Skeletal muscle tissue (tissue), 4 donors: Measurements from ENCODE around the gene ZFYVE27. TPM values are rescaled to one million over a fixed set of nuclear protein-coding genes. Genes with fewer than 3 reads are reported as not detected.

ENCODE experiments used
- H3K27ac ChIP-seq: one replicate; pipeline ENCODE4 v1.7.0; 2013; ENCODE audit warnings: mild to moderate bottlenecking, low read depth, low read length, inconsistent platforms
- H3K27me3 ChIP-seq, 3 donors: one replicate each; pipeline ENCODE4 v1.7.0; 2013; ENCODE audit warnings: low read length in 3 of 3; ENCODE audit not compliant: control insufficient read depth in 3 of 3, insufficient read depth in 3 of 3
- H3K36me3 ChIP-seq, 3 donors: one replicate each; pipeline ENCODE4 v1.7.0; 2013; ENCODE audit warnings: low read length in 3 of 3; ENCODE audit not compliant: control insufficient read depth in 3 of 3, insufficient read depth in 3 of 3
- H3K4me1 ChIP-seq, 3 donors: one replicate each; pipeline ENCODE4 v1.7.0; 2013; ENCODE audit warnings: low read length in 3 of 3, mild to moderate bottlenecking in 3 of 3; ENCODE audit not compliant: control insufficient read depth in 3 of 3, insufficient read depth in 3 of 3
- H3K4me3 ChIP-seq, 3 donors: one replicate each; pipeline ENCODE4 v1.7.0; 2013; ENCODE audit warnings: low read length in 3 of 3
- H3K9ac ChIP-seq, 3 donors: one replicate each; pipeline ENCODE4 v1.7.0; 2013; ENCODE audit warnings: low read length in 3 of 3, mild to moderate bottlenecking in 3 of 3, moderate library complexity in 2 of 3, low read depth in 1 of 3
- H3K9me3 ChIP-seq, 3 donors: one replicate each; pipeline ENCODE4 v1.7.0; 2013; ENCODE audit warnings: low read length in 3 of 3; ENCODE audit not compliant: control insufficient read depth in 3 of 3
- total RNA-seq: library from RNA; depleted of rRNA; stranded (reverse); fragments of >200 nt; gene quantifications from one replicate; pipeline ENCODE4 v1.2.3, GENCODE V29; 2014
- donor health status: Osteomylitis.

Gene ZFYVE27
- total RNA-seq, 1 donor from 2014 or later, result 8.4 TPM

GRCh38 chr10:97715259-97715874 is 21.6 kb upstream of the ZFYVE27 start:
- Histone ChIP-seq H3K36me3 (peaks cover 0 to 5% (median 0%) of the 10 kb centered on the region in 3 donors), H3K9me3 (no peaks in the 10 kb centered on the region), H3K4me1 (peaks cover 24 to 28% (median 28%) of the 10 kb centered on the region in 3 donors), H3K4me3 (peak overlapping the region; percentile 54 to 83 (median 82)), H3K27me3 (peaks cover 0 to 10% (median 0%) of the 10 kb centered on the region in 3 donors), H3K9ac (peak overlapping the region in 2 of 3 donors; percentile 53 to 83), H3K27ac (peak overlapping the region; percentile 68)

DNA sequence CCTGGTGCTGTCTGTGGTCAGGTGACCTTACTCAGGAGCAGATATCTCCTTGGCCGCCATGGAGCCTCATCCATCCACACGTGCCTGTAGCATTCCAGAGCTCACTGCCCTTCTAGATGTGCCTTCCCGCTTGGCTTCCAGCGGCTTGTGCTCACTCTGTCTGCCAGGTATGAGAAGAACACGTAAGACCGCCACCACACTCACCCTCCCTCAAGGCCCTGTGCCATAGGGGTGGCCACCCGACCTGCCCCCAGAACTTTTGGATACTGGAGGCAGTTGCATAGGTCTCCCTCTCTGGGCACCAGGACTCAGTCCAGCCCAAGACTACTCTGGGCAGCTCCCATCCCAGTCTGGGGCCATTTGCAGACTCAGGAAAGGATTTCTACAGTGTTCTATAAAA is 19.3 kb upstream of the ZFYVE27 start:
- peaks cover 21 to 28% (median 23%) of the 10 kb centered on the region in 3 donors for H3K4me1 ChIP-seq
- no peaks in the 10 kb centered on the region for H3K9me3 ChIP-seq

DNA sequence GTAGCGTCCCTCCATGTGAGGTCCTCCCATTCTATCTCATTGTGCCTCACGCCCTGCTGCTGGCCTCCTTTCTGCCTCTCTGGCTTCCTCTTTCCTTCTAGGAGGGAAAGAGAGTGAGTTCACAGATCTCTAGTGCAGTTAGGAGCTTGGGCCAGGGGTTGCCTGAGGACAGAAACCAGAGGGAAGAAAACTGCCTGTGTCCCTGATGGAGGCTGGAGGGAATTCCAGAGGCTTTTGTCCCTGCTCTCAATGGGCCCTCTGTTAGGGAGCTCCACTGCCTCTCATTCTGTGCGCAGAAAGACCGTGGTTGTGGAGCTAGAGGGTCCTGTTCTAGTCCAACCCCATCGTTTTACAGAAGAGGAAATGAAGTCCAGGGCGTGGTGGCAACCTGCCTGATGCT is 18.8 kb upstream of the ZFYVE27 start:
- Histone ChIP-seq H3K9me3 (no peaks in the 10 kb centered on the region), H3K27ac (no peak overlapping the region), H3K36me3 (peaks cover 0 to 5% (median 0%) of the 10 kb centered on the region in 3 donors), H3K9ac (no peak overlapping the region), H3K27me3 (peaks cover 0 to 10% (median 0%) of the 10 kb centered on the region in 3 donors), H3K4me1 (peaks cover 17 to 28% (median 18%) of the 10 kb centered on the region in 3 donors), H3K4me3 (no peak overlapping the region)

More for the DNA sequence above, 19.3 kb upstream of the ZFYVE27 start:
- Histone ChIP-seq H3K36me3 (peaks cover 0 to 5% (median 0%) of the 10 kb centered on the region in 3 donors), H3K9ac (no peak overlapping the region), H3K27ac (no peak overlapping the region), H3K4me3 (no peak overlapping the region), H3K27me3 (peaks cover 0 to 10% (median 0%) of the 10 kb centered on the region in 3 donors)

GRCh38 chr10:97718659-97719142 is 18.2 kb upstream of the ZFYVE27 start:
- no peak overlapping the region for H3K27ac ChIP-seq
- peaks cover 15 to 28% (median 16%) of the 10 kb centered on the region in 3 donors for H3K4me1 ChIP-seq

GRCh38 chr10:97719602-97720001 is 17.3 kb upstream of the ZFYVE27 start:
- Histone ChIP-seq H3K9ac (no peak overlapping the region), H3K9me3 (no peaks in the 10 kb centered on the region), H3K36me3 (peaks cover 0 to 5% (median 0%) of the 10 kb centered on the region in 3 donors), H3K4me3 (no peak overlapping the region), H3K27ac (no peak overlapping the region), H3K4me1 (peaks cover 10 to 28% (median 15%) of the 10 kb centered on the region in 3 donors), H3K27me3 (peaks cover 0 to 10% (median 0%) of the 10 kb centered on the region in 3 donors)

More at GRCh38 chr10:97718659-97719142, 18.2 kb upstream of the ZFYVE27 start:
- Histone ChIP-seq H3K36me3 (peaks cover 0 to 5% (median 0%) of the 10 kb centered on the region in 3 donors), H3K9me3 (no peaks in the 10 kb centered on the region), H3K9ac (peak overlapping the region in 1 of 3 donors; percentile 1), H3K27me3 (peaks cover 0 to 10% (median 0%) of the 10 kb centered on the region in 3 donors), H3K4me3 (no peak overlapping the region)

- Histone ChIP-seq H3K4me1 (peaks cover 13 to 16% (median 15%) of the 10 kb centered on the region in 3 donors), H3K27ac (no peak overlapping the region)
Measured at GRCh38 chr10:97721871-97722780, 14.8 kb upstream of the ZFYVE27 start.

DNA sequence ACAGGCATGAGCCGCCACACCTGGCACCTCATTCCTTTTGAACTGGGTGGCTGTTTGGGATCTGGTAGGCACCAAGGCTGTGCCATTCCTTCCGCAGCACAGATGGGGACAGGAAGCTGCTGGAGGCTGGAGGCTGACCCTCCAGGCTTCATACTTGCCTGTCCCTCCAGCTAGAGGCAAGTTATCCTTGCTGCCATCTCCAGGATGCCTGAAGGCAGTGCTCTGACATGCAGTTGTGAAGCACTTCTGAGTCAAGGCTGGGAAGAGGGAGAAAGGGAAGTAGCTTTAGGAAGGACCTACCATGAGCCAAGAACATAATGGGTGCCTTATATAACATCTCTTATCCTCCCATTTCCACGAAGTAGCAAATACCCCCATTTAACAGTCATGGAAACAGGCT is 13.9 kb upstream of the ZFYVE27 start:
- H3K27ac ChIP-seq, result no peak overlapping the region
- H3K36me3 ChIP-seq, result peaks cover 0 to 5% (median 0%) of the 10 kb centered on the region in 3 donors
- H3K9ac ChIP-seq, result no peak overlapping the region
- no peaks in the 10 kb centered on the region for H3K9me3 ChIP-seq
- peaks cover 13 to 15% (median 13%) of the 10 kb centered on the region in 3 donors for H3K4me1 ChIP-seq
- H3K27me3 ChIP-seq, result peaks cover 0 to 2% (median 0%) of the 10 kb centered on the region in 3 donors
- no peak overlapping the region for H3K4me3 ChIP-seq

More at GRCh38 chr10:97721871-97722780, 14.8 kb upstream of the ZFYVE27 start:
- peaks cover 0 to 5% (median 0%) of the 10 kb centered on the region in 3 donors for H3K36me3 ChIP-seq
- H3K27me3 ChIP-seq, result peaks cover 0 to 2% (median 0%) of the 10 kb centered on the region in 3 donors
- H3K9ac ChIP-seq, result no peak overlapping the region
- no peak overlapping the region for H3K4me3 ChIP-seq
- no peaks in the 10 kb centered on the region for H3K9me3 ChIP-seq

- Histone ChIP-seq H3K27me3 (peaks cover 0 to 2% (median 0%) of the 10 kb centered on the region in 3 donors), H3K27ac (no peak overlapping the region), H3K36me3 (no peaks in the 10 kb centered on the region), H3K4me3 (no peak overlapping the region), H3K9me3 (no peaks in the 10 kb centered on the region), H3K9ac (no peak overlapping the region), H3K4me1 (peaks cover 3 to 4% (median 4%) of the 10 kb centered on the region in 3 donors)
Measured at GRCh38 chr10:97724341-97724941, 12.5 kb upstream of the ZFYVE27 start.

- Histone ChIP-seq H3K9me3 (no peaks in the 10 kb centered on the region), H3K4me1 (peaks cover 0 to 4% (median 2%) of the 10 kb centered on the region in 3 donors), H3K36me3 (no peaks in the 10 kb centered on the region), H3K27ac (no peak overlapping the region), H3K4me3 (peak overlapping the region in 2 of 3 donors; percentile 13 to 54), H3K9ac (no peak overlapping the region), H3K27me3 (peaks cover 0 to 2% (median 0%) of the 10 kb centered on the region in 3 donors)
Measured at GRCh38 chr10:97726636-97727178, 10.2 kb upstream of the ZFYVE27 start.
